GM12872 (cell line): Measurements from ENCODE around the gene SLC8A1.

Source experiments
- TF ChIP-seq, protein P1 (sequence below): IDR thresholded peaks from 3 replicates; pipeline ENCODE4 v1.5.1; 2011; ENCODE audit warnings: low read depth, mild to moderate bottlenecking, low read length, moderate library complexity; ENCODE audit not compliant: insufficient read depth

The SLC8A1 gene

DNA sequence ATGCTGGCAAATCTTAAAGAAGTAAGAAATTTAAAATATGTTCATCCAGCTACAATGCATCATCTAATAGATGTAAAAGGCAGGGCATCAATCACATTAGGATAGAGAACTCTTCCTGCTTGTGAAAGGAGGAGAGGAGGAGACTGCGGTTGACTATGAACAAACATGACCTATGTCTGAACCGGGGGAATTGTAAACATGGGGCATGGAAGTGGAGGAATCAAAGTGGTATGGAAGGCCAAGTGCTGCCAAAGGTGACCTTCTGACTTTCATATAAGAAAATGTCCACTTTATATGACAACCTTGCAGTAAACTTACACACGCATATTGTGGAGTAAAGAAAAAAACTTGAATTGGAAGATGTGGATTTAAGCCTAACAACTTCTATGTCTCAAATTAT is 20.0 kb upstream of the SLC8A1 start:
- TF ChIP-seq, protein P1, sequence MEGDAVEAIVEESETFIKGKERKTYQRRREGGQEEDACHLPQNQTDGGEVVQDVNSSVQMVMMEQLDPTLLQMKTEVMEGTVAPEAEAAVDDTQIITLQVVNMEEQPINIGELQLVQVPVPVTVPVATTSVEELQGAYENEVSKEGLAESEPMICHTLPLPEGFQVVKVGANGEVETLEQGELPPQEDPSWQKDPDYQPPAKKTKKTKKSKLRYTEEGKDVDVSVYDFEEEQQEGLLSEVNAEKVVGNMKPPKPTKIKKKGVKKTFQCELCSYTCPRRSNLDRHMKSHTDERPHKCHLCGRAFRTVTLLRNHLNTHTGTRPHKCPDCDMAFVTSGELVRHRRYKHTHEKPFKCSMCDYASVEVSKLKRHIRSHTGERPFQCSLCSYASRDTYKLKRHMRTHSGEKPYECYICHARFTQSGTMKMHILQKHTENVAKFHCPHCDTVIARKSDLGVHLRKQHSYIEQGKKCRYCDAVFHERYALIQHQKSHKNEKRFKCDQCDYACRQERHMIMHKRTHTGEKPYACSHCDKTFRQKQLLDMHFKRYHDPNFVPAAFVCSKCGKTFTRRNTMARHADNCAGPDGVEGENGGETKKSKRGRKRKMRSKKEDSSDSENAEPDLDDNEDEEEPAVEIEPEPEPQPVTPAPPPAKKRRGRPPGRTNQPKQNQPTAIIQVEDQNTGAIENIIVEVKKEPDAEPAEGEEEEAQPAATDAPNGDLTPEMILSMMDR: no peak

DNA sequence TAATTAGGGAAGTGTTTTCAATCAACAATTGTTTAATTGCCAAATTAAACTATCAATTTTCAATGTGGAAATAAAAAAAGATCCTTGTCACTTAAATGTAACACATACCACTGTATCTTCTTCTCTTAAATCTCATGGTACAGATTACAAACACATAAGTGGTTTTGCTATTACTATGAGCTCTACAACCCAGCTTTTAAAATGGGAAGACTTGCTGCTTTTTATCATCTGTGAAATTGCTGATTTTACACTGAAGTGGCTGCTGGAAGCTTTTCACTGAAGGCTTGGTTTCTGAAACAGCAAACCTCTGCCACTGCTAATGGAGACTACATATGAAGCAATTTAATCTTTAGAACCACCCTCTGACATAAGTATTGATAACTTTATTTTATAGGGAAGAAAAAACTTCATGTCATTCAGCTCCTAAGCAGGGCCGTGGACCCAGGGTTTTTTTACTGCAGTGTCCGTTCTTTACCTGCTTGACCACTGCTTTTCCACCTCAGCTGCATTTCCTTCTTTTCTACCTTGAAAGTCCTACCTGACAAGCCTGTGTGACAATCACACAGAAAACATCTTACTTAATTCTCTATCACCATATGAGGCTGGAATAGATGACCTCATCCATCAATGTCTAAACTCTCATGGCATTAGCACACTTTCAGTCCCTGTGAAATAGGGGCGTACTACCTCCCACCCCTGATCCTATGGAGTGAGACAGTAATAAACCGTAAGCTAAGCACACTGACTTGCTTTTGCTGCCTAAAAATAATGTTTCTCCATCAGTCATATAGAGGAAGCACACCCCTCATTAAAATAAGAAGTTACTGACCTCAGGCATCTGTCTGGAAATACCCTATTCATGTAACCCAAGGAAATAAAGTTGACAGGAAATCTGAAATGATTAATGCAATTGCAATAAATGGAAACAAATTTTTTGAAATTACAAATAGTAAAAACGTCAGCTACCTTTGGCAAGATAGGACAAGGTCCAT is 19.2 kb upstream of the SLC8A1 start:
- TF ChIP-seq, protein P1: no peak

DNA sequence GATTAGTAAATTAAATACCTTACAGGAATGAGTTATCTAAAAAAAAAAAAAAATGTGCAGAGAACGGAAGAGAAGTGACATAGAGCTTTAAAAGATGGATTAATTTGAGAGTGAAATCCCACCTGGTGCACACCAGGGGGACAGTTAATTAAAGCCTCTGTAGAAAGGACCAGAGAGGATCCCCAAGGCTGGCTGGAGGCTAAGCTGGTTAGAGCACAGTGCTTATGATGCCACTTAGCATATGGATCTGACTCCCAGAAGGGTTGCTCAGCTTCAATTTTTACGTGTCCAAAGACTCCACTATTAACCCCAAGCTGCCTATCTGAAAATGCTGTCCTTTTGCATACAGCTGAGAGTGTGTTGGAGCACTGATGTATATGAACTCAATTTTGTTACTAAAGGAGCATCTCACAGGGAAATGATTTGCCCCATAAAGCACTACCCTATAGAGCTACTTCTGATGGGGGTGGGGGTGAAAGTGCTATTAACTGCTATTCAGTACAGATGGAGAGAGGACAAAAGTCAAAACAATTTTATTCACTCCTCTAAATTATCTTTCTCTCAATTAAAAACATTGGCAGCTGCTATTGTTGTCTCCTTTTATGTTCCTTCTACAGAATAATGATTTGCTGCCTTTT is 15.2 kb upstream of the SLC8A1 start:
- TF ChIP-seq, protein P1: no peak

DNA sequence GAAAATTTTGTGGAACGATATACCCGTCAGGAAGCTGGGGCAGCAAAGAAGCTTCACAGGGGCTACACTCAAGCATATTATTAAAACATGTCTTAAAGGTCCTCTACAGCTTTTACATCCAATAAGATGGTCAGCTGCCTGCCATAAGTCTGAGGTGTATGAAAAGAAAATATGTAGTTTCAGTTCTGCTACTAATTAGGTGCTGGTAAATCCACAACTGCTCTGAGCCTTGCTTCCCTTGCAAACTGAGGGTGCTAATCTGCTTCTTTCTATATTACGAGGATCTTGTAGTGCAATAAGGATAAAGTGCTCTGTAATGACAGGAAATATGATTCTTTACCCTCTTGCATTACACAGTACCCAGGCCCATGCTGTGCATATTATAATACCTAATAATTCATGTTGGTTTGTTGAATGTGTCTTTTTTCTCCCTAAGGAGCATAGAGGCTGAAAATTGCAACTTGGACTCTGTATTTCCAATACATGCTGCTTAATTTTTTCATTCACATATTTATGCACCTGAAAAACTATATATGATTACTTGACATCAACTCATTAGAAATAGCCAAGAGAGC is 14.5 kb upstream of the SLC8A1 start:
- TF ChIP-seq, protein P1: no peak

DNA sequence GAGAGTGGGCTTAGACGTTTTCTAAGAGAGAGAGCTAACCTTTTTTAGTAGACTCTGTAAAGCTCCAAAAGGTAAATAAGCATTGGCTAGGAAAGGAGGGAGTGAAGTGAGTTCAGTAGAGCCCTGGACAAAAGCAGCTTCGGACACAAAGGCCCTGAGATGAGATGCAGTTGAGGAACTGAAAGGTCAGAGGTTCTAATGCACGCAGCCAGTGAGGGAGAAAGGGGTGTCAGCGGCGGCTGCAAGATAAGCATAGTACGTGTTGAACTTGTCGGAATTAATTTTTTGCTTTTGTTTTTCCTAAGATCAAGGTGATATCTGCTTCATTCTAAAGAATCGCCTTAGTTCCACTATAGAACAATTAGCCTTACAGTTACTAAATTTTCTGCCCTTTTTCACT is 11.2 kb upstream of the SLC8A1 start:
- TF ChIP-seq, protein P1: no peak

DNA sequence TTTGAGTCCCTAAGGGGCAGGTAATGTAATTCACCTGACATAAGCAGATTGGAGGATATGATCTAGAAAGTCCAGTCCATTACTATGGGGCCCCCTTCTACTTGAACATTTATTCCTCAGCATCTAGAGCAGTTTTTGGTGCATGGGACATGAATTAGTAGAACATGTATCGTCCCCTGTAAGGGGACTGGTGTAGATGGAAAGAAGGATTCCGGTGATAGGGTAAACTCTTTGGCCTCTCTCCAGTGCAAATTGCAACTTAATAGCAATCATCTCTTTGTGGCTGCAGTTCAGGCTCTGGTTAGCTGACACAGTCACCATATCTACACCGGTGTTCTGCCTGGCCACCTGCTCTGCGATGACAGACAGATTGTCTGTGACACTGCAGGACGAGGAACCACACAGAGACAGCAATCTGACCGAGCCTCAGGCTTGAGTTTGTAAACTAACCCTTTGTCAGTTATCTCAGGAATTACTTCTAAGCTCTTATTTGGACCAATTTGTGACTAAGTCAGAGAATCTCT is 6.4 kb upstream of the SLC8A1 start:
- TF ChIP-seq, protein P1: no peak

DNA sequence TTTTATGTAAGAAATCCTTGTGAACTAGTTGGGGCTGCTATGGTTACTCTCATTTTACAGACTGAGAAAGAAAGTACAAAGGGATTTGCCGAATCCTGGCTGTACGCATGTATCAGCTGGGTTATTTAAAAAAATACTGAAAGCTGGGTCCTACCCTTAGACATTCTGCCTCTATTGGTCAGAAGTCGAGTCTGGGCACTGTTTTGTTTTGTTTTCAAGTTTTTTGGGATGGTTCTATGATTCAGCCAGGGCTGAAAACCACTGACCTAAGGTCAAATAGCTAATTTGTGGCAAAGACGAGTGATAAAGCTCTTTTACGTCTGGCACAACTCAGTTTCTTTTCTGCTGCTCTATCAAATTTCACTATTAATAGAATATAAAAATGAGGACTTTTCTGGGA is 5.9 kb upstream of the SLC8A1 start:
- TF ChIP-seq, protein P1: no peak
